K562 (cell line): ENCODE measurements around the gene CALML3. TPM values are rescaled to one million over a fixed set of nuclear protein-coding genes. Genes with fewer than 3 reads are reported as not detected.
A peak's percentile ranks its signal among the peaks of the same experiment; 100 is the strongest.

Experiments
- ATAC-seq: fragments of 200-7000 bp; cut with Tn5 transposase; 3 replicates; pipeline ENCODE4 v1.9.1; 2020; ENCODE audit warnings: moderate library complexity
- BruUV-seq: library from RNA; stranded (reverse); fragments of 400-500 nt; replicated peaks from 2 replicates; lab custom pipeline; 2021; lab: Mats Ljungman, UMichigan
- CTCF ChIA-PET: fragments of 300-600 bp; formaldehyde crosslinking; extraction: SDS; loops from one replicate; lab custom pipeline; 2021; ENCODE audit warnings: low intra/inter-chr PET ratio; lab: Yijun Ruan, JAX
- POLR2A ChIA-PET: fragments of 300-600, 350-650 bp; sonication (Branson Sonifier 250); formaldehyde crosslinking; extraction: SDS; loops from one replicate; lab custom pipeline; 2021; ENCODE audit warnings: antibody characterized with exemption, inconsistent platforms; lab: Yijun Ruan, JAX
- DNase-seq, 4 experiments: peaks; one replicate each; pipeline versions ENCODE4 v3.0.0 to v3.0.0-alpha.2; 2011 to 2018; ENCODE audit warnings: low spot score in 3 of 4, mixed read lengths in 3 of 4; ENCODE audit errors: extremely low read depth in 1 of 4
- FAIRE-seq: peaks from 2 replicates; lab custom pipeline; 2011; peaks lifted over from hg19 to GRCh38; lab: Jason Lieb, UNC
- H2AFZ ChIP-seq: 2 replicates; pipeline ENCODE4 v1.6.0; 2011; ENCODE audit warnings: low read depth, low read length, control low read depth, inconsistent platforms
- H3K27ac ChIP-seq: fragments of 200-600 bp; 3 replicates; pipeline ENCODE4 v1.8.0; 2011; ENCODE audit warnings: low read depth, mild to moderate bottlenecking, control low read depth, inconsistent platforms, low read length, moderate library complexity, mixed read lengths; ENCODE audit errors: extremely low read depth
- H3K27me3 ChIP-seq, 2 experiments: fragments of 300-600 bp in 1 of 2; 2 replicates in 1 of 2; 3 replicates in 1 of 2; pipeline versions ENCODE4 v1.6.0 to v1.8.0; 2011; ENCODE audit warnings: inconsistent platforms in 2 of 2, low read length in 2 of 2, mild to moderate bottlenecking in 1 of 2, mixed read lengths in 1 of 2, moderate library complexity in 1 of 2; ENCODE audit not compliant: control insufficient read depth in 2 of 2, insufficient read depth in 2 of 2
- H3K36me3 ChIP-seq: fragments of 300-600 bp; 3 replicates; pipeline ENCODE4 v1.8.0; 2011; ENCODE audit warnings: mild to moderate bottlenecking, low read length, inconsistent platforms; ENCODE audit not compliant: control insufficient read depth, insufficient read depth
- H3K4me1 ChIP-seq, 2 experiments: fragments of 200-600 bp in 1 of 2; replicated peaks in 1 of 2; 2 replicates in 1 of 2; 3 replicates in 1 of 2; pipeline versions ENCODE4 v1.5.1 to v1.8.0; 2011; ENCODE audit warnings: inconsistent platforms in 2 of 2, low read length in 2 of 2, mild to moderate bottlenecking in 1 of 2, mixed read lengths in 1 of 2, moderate library complexity in 1 of 2; ENCODE audit not compliant: control insufficient read depth in 2 of 2, insufficient read depth in 2 of 2
- H3K4me2 ChIP-seq: 2 replicates; pipeline ENCODE4 v1.6.1; 2011; ENCODE audit warnings: low read length, control low read depth, inconsistent platforms, mixed read lengths; ENCODE audit not compliant: insufficient read depth
- H3K4me3 ChIP-seq: fragments of 200-600 bp; sonication (generic), shearing (Covaris generic); 2 replicates; pipeline ENCODE4 v1.5.1; 2016; ENCODE audit warnings: control low read depth, inconsistent platforms
- H3K79me2 ChIP-seq: fragments of 200-600 bp; 3 replicates; pipeline ENCODE4 v1.8.0; 2011; ENCODE audit warnings: low read length, inconsistent platforms; ENCODE audit not compliant: control insufficient read depth, insufficient read depth
- H3K9ac ChIP-seq, 2 experiments: 2 replicates each; pipeline versions ENCODE4 v1.6.0 to v1.6.1; 2011; ENCODE audit warnings: low read depth in 2 of 2, low read length in 2 of 2, control low read depth in 1 of 2, inconsistent platforms in 1 of 2, mild to moderate bottlenecking in 1 of 2, mixed read lengths in 1 of 2; ENCODE audit not compliant: insufficient read depth in 1 of 2
- H3K9me1 ChIP-seq: one replicate; pipeline ENCODE4 v1.6.0; 2011; ENCODE audit warnings: inconsistent platforms, mild to moderate bottlenecking, low read length, moderate library complexity; ENCODE audit not compliant: control insufficient read depth, insufficient read depth
- H3K9me3 ChIP-seq: replicated peaks from 2 replicates; pipeline ENCODE4 v1.5.1; 2011; ENCODE audit warnings: low read depth, low read length, inconsistent platforms; ENCODE audit not compliant: control insufficient read depth, insufficient read depth
- H4K20me1 ChIP-seq: replicated peaks from 2 replicates; pipeline ENCODE4 v1.6.1; 2011; ENCODE audit warnings: low read length, inconsistent platforms, mixed read lengths; ENCODE audit not compliant: control insufficient read depth, insufficient read depth
- CBFA2T3 ChIP-seq: fragments of 450-650 bp; IDR thresholded peaks from 2 replicates; pipeline ENCODE4 v1.6.1; 2017
- KLF1 ChIP-seq: fragments of 450-650 bp; IDR thresholded peaks from 2 replicates; pipeline ENCODE4 v1.6.1; 2016; ENCODE audit warnings: missing genetic modification characterization, missing compliant biosample characterization
- MTA1 ChIP-seq: fragments of 450-650 bp; IDR thresholded peaks from 2 replicates; pipeline ENCODE4 v1.6.1; 2017; ENCODE audit warnings: borderline replicate concordance
- SPI1 ChIP-seq: IDR thresholded peaks from 2 replicates; pipeline ENCODE4 v1.6.1; 2011; ENCODE audit warnings: low read depth, low read length, control low read depth, borderline replicate concordance
- SRSF3 ChIP-seq: fragments of 200-400 bp; formaldehyde crosslinking; IDR thresholded peaks from 2 replicates; pipeline ENCODE4 v1.6.1; 2016; ENCODE audit warnings: mild to moderate bottlenecking, low read length, moderate library complexity; ENCODE audit not compliant: insufficient read depth
- ZBTB17 ChIP-seq: fragments of 450-650 bp; formaldehyde crosslinking; IDR thresholded peaks from 2 replicates; pipeline ENCODE4 v1.4.0; 2020; ENCODE audit warnings: mild to moderate bottlenecking
- WGBS: fragments of 100-300 bp; shearing (Covaris generic); methylation state at CpG from one replicate; pipeline ENCODE4 v1.1.6; 2016; ENCODE audit warnings: low coverage, mixed read lengths; ENCODE audit not compliant: insufficient coverage; ENCODE audit errors: missing lambda C conversion rate; 5-methylcytosine and 5-hydroxymethylcytosine counted together
- in situ Hi-C: fragments of 300-500 bp; cut with MboI; formaldehyde crosslinking; loops from 4 replicates; pipeline ENCODE4 v1.15.0; 2018; ENCODE audit warnings: inconsistent platforms, mixed read lengths
- intact Hi-C: fragments of 100-400 bp; cut with micrococcal nuclease; formaldehyde crosslinking; loops from 2 replicates; pipeline ENCODE4 v1.14.2; 2022
- polyA plus RNA-seq, 8 experiments: library from polyadenylated mRNA; depleted of rRNA in 4 of 8; stranded (reverse) in 5 of 8; unstranded in 3 of 8; fragments of >200 nt; fragmentation: Nextera tagmentation in 2 of 8; fragmentation: Illumina TruSeq in 1 of 8; extraction: Ambion mirVana in 2 of 8; extraction: Trizol in 1 of 8; gene quantifications; 2 replicates each; pipeline versions ENCODE4 v1.2.1 to v1.2.3, GENCODE V29; 2011 to 2014; ENCODE audit warnings: inconsistent platforms in 1 of 8, missing spikeins in 1 of 8
- total RNA-seq, 7 experiments: library from RNA; depleted of rRNA in 6 of 7; stranded (reverse); fragments of >200 nt in 6 of 7; fragmentation: Illumina TruSeq in 2 of 7; extraction: Trizol in 2 of 7; gene quantifications; 2 replicates each; pipeline versions ENCODE4 v1.2.1 to v1.2.3, GENCODE V29; 2011 to 2021; ENCODE audit warnings: low replicate concordance in 1 of 7

Gene CALML3
- total and polyA plus RNA-seq, 9 of the 15 experiments (the other 6 are each of a cell fraction or from before 2014, with no cell fraction given): not detected

DNA sequence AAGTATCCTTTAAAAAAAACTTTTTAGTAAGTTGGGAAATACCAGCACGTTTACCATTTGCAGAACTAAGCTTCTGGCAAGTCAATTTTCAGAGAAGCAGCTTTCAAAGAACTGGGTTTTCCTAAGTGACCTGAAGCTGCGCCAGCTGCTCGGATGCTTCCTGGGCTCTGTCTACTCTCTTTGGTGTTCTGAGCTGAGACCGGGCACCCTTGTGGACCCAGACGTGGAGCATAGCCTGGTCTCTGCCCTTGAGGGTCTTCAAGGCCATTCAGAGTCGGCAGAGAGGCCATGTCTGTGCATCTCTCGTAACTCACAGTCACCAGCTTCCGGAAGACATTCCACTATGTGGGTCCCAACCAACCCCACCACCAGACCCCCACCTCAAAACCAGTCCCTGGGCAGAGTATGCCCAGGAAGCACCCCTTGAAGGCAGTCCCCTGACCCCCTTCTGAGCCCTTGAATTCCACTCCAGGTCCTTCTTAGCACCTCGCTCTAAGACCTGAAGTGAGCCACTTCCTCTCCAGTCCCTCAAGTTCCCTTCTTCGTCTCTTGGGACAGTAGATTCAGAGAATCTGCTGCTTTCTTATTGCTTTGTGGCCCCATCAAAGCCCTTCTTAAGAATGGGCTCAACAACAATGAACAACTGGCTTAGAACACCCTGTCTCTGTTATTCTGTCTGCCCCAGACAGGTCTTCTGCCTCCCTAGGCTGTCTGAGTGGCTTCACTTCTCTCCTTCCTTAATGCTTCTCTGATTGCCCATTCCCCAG, 33.9 kb upstream of the CALML3 start:
- no peak for DNase-seq
- POLR2A ChIA-PET: interaction anchor here (0.8 to 1.8 kb wide), 2 partner anchors 9 to 29 kb away, joined by 3 to 8 read pairs; partner anchors contain the start of gene CALML5
- no peak for TF ChIP-seq MTA1
- TF ChIP-seq SRSF3: no peak
- no peak for TF ChIP-seq KLF1 (tag)
- no peak for TF ChIP-seq CBFA2T3
- TF ChIP-seq SPI1: peak; percentile 74; the same call in 1 of the 2 replicates
- TF ChIP-seq ZBTB17 (CRISPR knock-in tag): no peak
- CTCF ChIA-PET: no interaction called here
- Histone ChIP-seq H4K20me1 (no peaks in the 10 kb centered on the region), H3K4me1 (peaks cover 10 to 46% of the 10 kb centered on the region in 2 experiments; a peak in 4 of 5 replicates), H3K79me2 (peaks cover 26% of the 10 kb centered on the region), H2AFZ (peak overlapping the region; percentile 54), H3K36me3 (no peaks in the 10 kb centered on the region), H3K9ac (peak overlapping the region in 1 of 2 experiments; percentile 38; a peak in 1 of 4 replicates), H3K9me3 (no peaks in the 10 kb centered on the region), H3K4me2 (no peak overlapping the region), H3K27me3 (no peaks in the 10 kb centered on the region), H3K4me3 (no peak overlapping the region), H3K27ac (no peak overlapping the region), H3K9me1 (no peaks in the 10 kb centered on the region)
- ATAC-seq: no peak
- BruUV-seq: no TSS peak
- WGBS: 61% methylated on average over 9 of the region's 10 CpGs
- in situ Hi-C loops: no loop called here
- intact Hi-C loops: no loop called here
- FAIRE-seq: no peak
